H1 (cell line): ENCODE results near the gene LRRC27. TPM values are rescaled to one million over a fixed set of nuclear protein-coding genes. Genes with fewer than 3 reads are reported as not detected.

Source experiments
- CHD1 ChIP-seq: IDR thresholded peaks from 2 replicates; pipeline ENCODE4 v1.6.1; 2012; ENCODE audit warnings: low read depth, low read length, improper control_type of control experiment
- CHD7 ChIP-seq: fragments of 300-600 bp; sonication (generic); IDR thresholded peaks from 2 replicates; pipeline ENCODE4 v1.7.1; 2012; ENCODE audit warnings: low read length, moderate library complexity, mild to moderate bottlenecking, inconsistent platforms; ENCODE audit not compliant: insufficient replicate concordance
- FOSL1 ChIP-seq: IDR thresholded peaks from 2 replicates; pipeline ENCODE4 v1.6.1; 2011; ENCODE audit warnings: mild to moderate bottlenecking, low read depth, low read length, moderate library complexity; ENCODE audit not compliant: insufficient read depth
- MAFK ChIP-seq: IDR thresholded peaks from 2 replicates; pipeline ENCODE4 v1.6.1; 2012; ENCODE audit warnings: low read depth, mild to moderate bottlenecking, improper control_type of control experiment, low read length
- SIN3A ChIP-seq, 2 experiments: IDR thresholded peaks in 1 of 2; conservative IDR thresholded peaks in 1 of 2; 2 replicates each; pipeline ENCODE4 v1.6.1; 2011 to 2012; ENCODE audit warnings: low read length in 2 of 2, improper control_type of control experiment in 1 of 2, low read depth in 1 of 2, mild to moderate bottlenecking in 1 of 2
- SUZ12 ChIP-seq: fragments of 200-600 bp; sonication (generic); IDR thresholded peaks from 2 replicates; pipeline ENCODE4 v1.6.1; 2012; ENCODE audit warnings: mild to moderate bottlenecking, inconsistent platforms, low read length, moderate library complexity, mixed read lengths
- TAF7 ChIP-seq: optimal IDR thresholded peaks from 2 replicates; pipeline ENCODE3; 2011; ENCODE audit warnings: low read depth, mild to moderate bottlenecking, inconsistent platforms, low read length, moderate library complexity, borderline replicate concordance
- ZNF274 ChIP-seq: IDR thresholded peaks from 2 replicates; pipeline ENCODE4 v1.7.0; 2012; ENCODE audit warnings: low read length, borderline replicate concordance; ENCODE audit errors: extremely low read depth
- polyA plus RNA-seq, 7 experiments: library from polyadenylated mRNA; depleted of rRNA in 3 of 7; stranded (reverse) in 5 of 7; unstranded in 2 of 7; fragments of >200 nt in 5 of 7; fragments of 200-250 nt in 2 of 7; gene quantifications; 1 replicate in 5 of 7; 2 replicates in 1 of 7; 4 replicates in 1 of 7; pipeline versions ENCODE4 v1.2.1 to v1.2.3, GENCODE V29; 2011 to 2013; ENCODE audit warnings: missing spikeins in 2 of 7, mixed read lengths in 2 of 7
- total RNA-seq: library from RNA; stranded (reverse); fragmentation: NEBNext Ultra II Directional; extraction: Animal tissue kit (Norgen Biotek cat#: 25700); gene quantifications from 2 replicates; pipeline ENCODE4 v1.2.1, GENCODE V29; 2021

LRRC27 gene
- total and polyA plus RNA-seq, 2 of the 8 experiments (the other 6 are each of a cell fraction or from before 2014, with no cell fraction given): 1.2 to 3.8 TPM

- TF ChIP-seq CHD7: no peak
- TF ChIP-seq SUZ12: no peak
- TF ChIP-seq ZNF274: no peak
- no peak for TF ChIP-seq MAFK
- TF ChIP-seq SIN3A (conservative IDR thresholded peaks at IDR 0.05 in 1 of 2, IDR thresholded peaks at IDR 0.05 in 1 of 2; ENCODE audit: low read depth in 1 of 2, low read length in 2 of 2): no peak
- no peak for TF ChIP-seq FOSL1
- TF ChIP-seq TAF7: no peak
- no peak for TF ChIP-seq CHD1
Measured at GRCh38 chr10:132414402-132415016, 82.5 kb downstream of the LRRC27 start (continued).
